K562 (cell line): ENCODE measurements around the gene GLTP. TPM values are rescaled to one million over a fixed set of nuclear protein-coding genes. Genes with fewer than 3 reads are reported as not detected.

Experiments
- ARNT ChIP-seq, 2 experiments: fragments of 450-650 bp; IDR thresholded peaks; 2 replicates each; pipeline ENCODE4 v1.6.1; 2016; ENCODE audit warnings: mild to moderate bottlenecking in 1 of 2
- BCOR ChIP-seq: fragments of 450-650 bp; IDR thresholded peaks from 2 replicates; pipeline ENCODE4 v1.6.1; 2016
- CXXC5 ChIP-seq: fragments of 250-450 bp; sonication (Bioruptor Pico); IDR thresholded peaks from 2 replicates; pipeline ENCODE4 v1.8.0; 2022; ENCODE audit warnings: inconsistent platforms, mild to moderate bottlenecking, moderate library complexity
- ETV1 ChIP-seq: fragments of 450-650 bp; conservative IDR thresholded peaks from 2 replicates; pipeline ENCODE4 v1.6.1; 2016; ENCODE audit warnings: missing genetic modification characterization, control low read depth, low read depth, missing compliant biosample characterization
- HMGN3 ChIP-seq: IDR thresholded peaks from 2 replicates; pipeline ENCODE4 v1.6.1; 2011; ENCODE audit warnings: borderline replicate concordance, low read depth, mild to moderate bottlenecking, mixed read lengths, low read length; ENCODE audit not compliant: insufficient read length; ENCODE audit errors: extremely low read depth
- PTBP1 ChIP-seq: fragments of 200-400 bp; formaldehyde crosslinking; IDR thresholded peaks from 2 replicates; pipeline ENCODE4 v1.6.1; 2017; ENCODE audit warnings: low read depth, low read length
- RBM15 ChIP-seq: fragments of 200-400 bp; formaldehyde crosslinking; IDR thresholded peaks from 2 replicates; pipeline ENCODE4 v1.6.1; 2018; ENCODE audit warnings: mild to moderate bottlenecking, low read length, moderate library complexity; ENCODE audit not compliant: insufficient read depth
- SMARCA5 ChIP-seq: fragments of 450-650 bp; IDR thresholded peaks from 2 replicates; pipeline ENCODE4 v1.6.1; 2016
- SP1 ChIP-seq: sonication (generic); formaldehyde crosslinking; IDR thresholded peaks from 2 replicates; pipeline ENCODE4 v1.8.1; 2022; ENCODE audit warnings: mild to moderate bottlenecking, missing genetic modification reagents
- ZNF124 ChIP-seq: sonication (generic); formaldehyde crosslinking; IDR thresholded peaks from 2 replicates; pipeline ENCODE4 v1.8.1; 2022; ENCODE audit warnings: missing genetic modification reagents
- ZNF280B ChIP-seq: fragments of 250-450 bp; sonication (Bioruptor Pico); IDR thresholded peaks from 2 replicates; pipeline ENCODE4 v1.5.1; 2021; ENCODE audit warnings: mild to moderate bottlenecking
- polyA plus RNA-seq, 8 experiments: library from polyadenylated mRNA; depleted of rRNA in 4 of 8; stranded (reverse) in 5 of 8; unstranded in 3 of 8; fragments of >200 nt; fragmentation: Nextera tagmentation in 2 of 8; fragmentation: Illumina TruSeq in 1 of 8; extraction: Ambion mirVana in 2 of 8; extraction: Trizol in 1 of 8; gene quantifications; 2 replicates each; pipeline versions ENCODE4 v1.2.1 to v1.2.3, GENCODE V29; 2011 to 2014; ENCODE audit warnings: inconsistent platforms in 1 of 8, missing spikeins in 1 of 8
- total RNA-seq, 7 experiments: library from RNA; depleted of rRNA in 6 of 7; stranded (reverse); fragments of >200 nt in 6 of 7; fragmentation: Illumina TruSeq in 2 of 7; extraction: Trizol in 2 of 7; gene quantifications; 2 replicates each; pipeline versions ENCODE4 v1.2.1 to v1.2.3, GENCODE V29; 2011 to 2021; ENCODE audit warnings: low replicate concordance in 1 of 7

The GLTP gene
- total and polyA plus RNA-seq, 9 of the 15 experiments (the other 6 are each of a cell fraction or from before 2014, with no cell fraction given): 4.4 to 8.3 (median 6.1) TPM

- no peak for TF ChIP-seq ZNF280B (CRISPR knock-in tag)
- TF ChIP-seq ARNT (IDR thresholded peaks at IDR 0.05): no peak
- TF ChIP-seq ETV1: no peak
- TF ChIP-seq BCOR: peak; percentile 72; the same call in 1 of the 2 replicates
- peak; percentile 49; the same call in 1 of the 2 replicates for TF ChIP-seq SMARCA5
- TF ChIP-seq RBM15: no peak
- TF ChIP-seq PTBP1: peak; percentile 65; the same call in 1 of the 2 replicates
- no peak for TF ChIP-seq HMGN3
- TF ChIP-seq SP1 (CRISPR knock-in tag): no peak
- TF ChIP-seq CXXC5 (CRISPR knock-in tag): no peak
- no peak for TF ChIP-seq ZNF124 (CRISPR knock-in tag)
These were observed 44.5 kb downstream of the GLTP start (continued) for GRCh38 chr12:109835827-109836226.
